ENCODE results near the gene EIPR1.

Gene EIPR1

GRCh38 chr2:3411103-3411502 lies 33.5 kb upstream of the EIPR1 start:
- H3K9ac ChIP-seq (ENCODE audit: low read length), result no peak overlapping the region
- TF ChIP-seq CTCF (IDR thresholded peaks at IDR 0.05; ENCODE audit: insufficient read depth, low read length, poor library complexity, severe bottlenecking) (no peak), EZH2phosphoT487 (conservative IDR thresholded peaks at IDR 0.05; ENCODE audit: low read length) (no peak)
- no peaks in the 10 kb centered on the region for H3K27me3 ChIP-seq (ENCODE audit: low read length)
- no peak overlapping the region for H3K27ac ChIP-seq (ENCODE audit: low read depth, low read length)
- no peak overlapping the region for H2AFZ ChIP-seq (ENCODE audit: low read depth, low read length, severe bottlenecking)
- no peaks in the 10 kb centered on the region for H3K9me2 ChIP-seq (replicated peaks; ENCODE audit: insufficient read depth, low read length)
- H3K4me3 ChIP-seq (ENCODE audit: insufficient read depth, low read length, poor library complexity, severe bottlenecking), result no peak overlapping the region
- 0 out of 2 replicates have a peak, but pooled peaks cover 5% of the 10 kb centered on the region for H3K79me2 ChIP-seq (ENCODE audit: insufficient read depth, low read length)
- no peaks in the 10 kb centered on the region for H3K36me3 ChIP-seq (ENCODE audit: low read length)
- H4K20me1 ChIP-seq (ENCODE audit: low read depth, low read length), result no peaks in the 10 kb centered on the region
- no peaks in the 10 kb centered on the region for H3K9me3 ChIP-seq (ENCODE audit: insufficient read depth, low read length)
- H3K4me2 ChIP-seq (ENCODE audit: low read depth, low read length, poor library complexity, severe bottlenecking), result no peak overlapping the region
- no peaks in the 10 kb centered on the region for H3F3A ChIP-seq (ENCODE audit: insufficient read depth)

- H2AFZ ChIP-seq (ENCODE audit: low read depth, low read length, severe bottlenecking), result no peak overlapping the region
- 0 out of 2 replicates have a peak, but pooled peaks cover 5% of the 10 kb centered on the region for H3K79me2 ChIP-seq (ENCODE audit: insufficient read depth, low read length)
- no peaks in the 10 kb centered on the region for H3K36me3 ChIP-seq (ENCODE audit: low read length)
- TF ChIP-seq CTCF (IDR thresholded peaks at IDR 0.05; ENCODE audit: insufficient read depth, low read length, poor library complexity, severe bottlenecking) (no peak), EZH2phosphoT487 (conservative IDR thresholded peaks at IDR 0.05; ENCODE audit: low read length) (no peak)
- no peaks in the 10 kb centered on the region for H3F3A ChIP-seq (ENCODE audit: insufficient read depth)
- no peaks in the 10 kb centered on the region for H3K27me3 ChIP-seq (ENCODE audit: low read length)
- no peaks in the 10 kb centered on the region for H3K9me2 ChIP-seq (replicated peaks; ENCODE audit: insufficient read depth, low read length)
- H3K9me3 ChIP-seq (ENCODE audit: insufficient read depth, low read length), result no peaks in the 10 kb centered on the region
- no peaks in the 10 kb centered on the region for H4K20me1 ChIP-seq (ENCODE audit: low read depth, low read length)
- no peak overlapping the region for H3K4me2 ChIP-seq (ENCODE audit: low read depth, low read length, poor library complexity, severe bottlenecking)
- no peak overlapping the region for H3K27ac ChIP-seq (ENCODE audit: low read depth, low read length)
- H3K9ac ChIP-seq (ENCODE audit: low read length), result no peak overlapping the region
- H3K4me3 ChIP-seq (ENCODE audit: insufficient read depth, low read length, poor library complexity, severe bottlenecking), result no peak overlapping the region
These were observed 32.1 kb upstream of the EIPR1 start for GRCh38 chr2:3409627-3410170.

- TF ChIP-seq CTCF (IDR thresholded peaks at IDR 0.05; ENCODE audit: insufficient read depth, low read length, poor library complexity, severe bottlenecking), result no peak
- TF ChIP-seq EZH2phosphoT487 (conservative IDR thresholded peaks at IDR 0.05; ENCODE audit: low read length), result no peak
- H3K4me3 ChIP-seq (ENCODE audit: insufficient read depth, low read length, poor library complexity, severe bottlenecking), result no peak overlapping the region
- no peaks in the 10 kb centered on the region for H3K9me3 ChIP-seq (ENCODE audit: insufficient read depth, low read length)
- no peak overlapping the region for H3K27ac ChIP-seq (ENCODE audit: low read depth, low read length)
- no peaks in the 10 kb centered on the region for H3K9me2 ChIP-seq (replicated peaks; ENCODE audit: insufficient read depth, low read length)
- no peak overlapping the region for H3K9ac ChIP-seq (ENCODE audit: low read length)
- no peaks in the 10 kb centered on the region for H3K27me3 ChIP-seq (ENCODE audit: low read length)
- H3F3A ChIP-seq (ENCODE audit: insufficient read depth), result no peaks in the 10 kb centered on the region
- no peaks in the 10 kb centered on the region for H3K36me3 ChIP-seq (ENCODE audit: low read length)
- no peak overlapping the region for H2AFZ ChIP-seq (ENCODE audit: low read depth, low read length, severe bottlenecking)
- H4K20me1 ChIP-seq (ENCODE audit: low read depth, low read length), result no peaks in the 10 kb centered on the region
- no peak overlapping the region for H3K4me2 ChIP-seq (ENCODE audit: low read depth, low read length, poor library complexity, severe bottlenecking)
- 0 out of 2 replicates have a peak, but pooled peaks cover 5% of the 10 kb centered on the region for H3K79me2 ChIP-seq (ENCODE audit: insufficient read depth, low read length)
These were observed 31.2 kb upstream of the EIPR1 start for GRCh38 chr2:3408781-3409180.
